ENCODE measurements around the gene JARID2.

The JARID2 gene

GRCh38 chr6:15441215-15441868 is 195.5 kb downstream of the JARID2 start:
- H2BK15ac ChIP-seq (ENCODE audit: low read length): no peak overlapping the region
- H3K4me3 ChIP-seq (ENCODE audit: low read length in 2 of 2): no peak overlapping the region
- no peak overlapping the region for H4K8ac ChIP-seq (ENCODE audit: low read depth, low read length)
- no peak overlapping the region for H2BK12ac ChIP-seq (ENCODE audit: low read length)
- peaks cover 0 to 6% of the 10 kb centered on the region in 2 donors for H3K36me3 ChIP-seq (replicated peaks in 1 of 2; ENCODE audit: control insufficient read depth in 2 of 2, insufficient read depth in 2 of 2, low read length in 2 of 2)
- peaks cover 7% of the 10 kb centered on the region for H3K79me1 ChIP-seq (ENCODE audit: low read depth, low read length)
- H3K27me3 ChIP-seq (ENCODE audit: control insufficient read depth in 3 of 3, insufficient read depth in 3 of 3, low read depth in 1 of 3, low read length in 3 of 3): no peaks in the 10 kb centered on the region
- H3K14ac ChIP-seq (ENCODE audit: low read length): no peak overlapping the region
- H2BK120ac ChIP-seq (ENCODE audit: low read depth, low read length): no peak overlapping the region
- H4K91ac ChIP-seq (ENCODE audit: low read depth, low read length, poor library complexity): no peak overlapping the region
- no peak overlapping the region for H3K4me2 ChIP-seq (ENCODE audit: insufficient read depth, low read length, poor library complexity, severe bottlenecking)
- no peak overlapping the region for H2AK5ac ChIP-seq (ENCODE audit: low read depth, low read length)
- H3K18ac ChIP-seq (ENCODE audit: low read length): no peak overlapping the region
- no peak overlapping the region for H3K27ac ChIP-seq (replicated peaks; ENCODE audit: low read length)
- H3K4me1 ChIP-seq (ENCODE audit: control insufficient read depth in 2 of 2, insufficient read depth in 1 of 2, low read depth in 1 of 2, low read length in 2 of 2): peaks cover 27 to 33% of the 10 kb centered on the region in 2 donors
- no CpG with 5 or more reads among the region's 7 CpGs for WGBS, 2 donors (ENCODE audit: extremely low coverage in 2 of 2, insufficient read length in 2 of 2, insufficient replicate concordance in 1 of 2)
- H2AFZ ChIP-seq (ENCODE audit: low read length): no peak overlapping the region
- H3K9ac ChIP-seq (ENCODE audit: low read depth, low read length, poor library complexity): no peak overlapping the region
- peak; percentile 31 for DNase-seq (ENCODE audit: low spot score)
- no peak overlapping the region for H3K4ac ChIP-seq (ENCODE audit: low read length)
- H3K9me3 ChIP-seq (replicated peaks in 1 of 2; ENCODE audit: control insufficient read depth in 2 of 2, insufficient read depth in 1 of 2, low read depth in 1 of 2, low read length in 2 of 2): no peaks in the 10 kb centered on the region
- H3K23ac ChIP-seq (ENCODE audit: low read depth, low read length, poor library complexity): no peak overlapping the region
- H2BK5ac ChIP-seq (ENCODE audit: low read length): no peak overlapping the region

GRCh38 chr6:15441981-15442380 is 196.1 kb downstream of the JARID2 start:
- Histone ChIP-seq H2AK5ac (ENCODE audit: low read depth, low read length) (no peak overlapping the region), H3K4me1 (ENCODE audit: control insufficient read depth in 2 of 2, insufficient read depth in 1 of 2, low read depth in 1 of 2, low read length in 2 of 2) (peaks cover 21 to 30% of the 10 kb centered on the region in 2 donors), H3K9ac (ENCODE audit: low read depth, low read length, poor library complexity) (no peak overlapping the region), H3K27me3 (ENCODE audit: control insufficient read depth in 3 of 3, insufficient read depth in 3 of 3, low read depth in 1 of 3, low read length in 3 of 3) (no peaks in the 10 kb centered on the region), H3K4me2 (ENCODE audit: insufficient read depth, low read length, poor library complexity, severe bottlenecking) (no peak overlapping the region), H2AFZ (ENCODE audit: low read length) (no peak overlapping the region), H3K23ac (ENCODE audit: low read depth, low read length, poor library complexity) (no peak overlapping the region), H3K14ac (ENCODE audit: low read length) (no peak overlapping the region), H2BK120ac (ENCODE audit: low read depth, low read length) (no peak overlapping the region), H4K91ac (ENCODE audit: low read depth, low read length, poor library complexity) (no peak overlapping the region), H3K4me3 (ENCODE audit: low read length in 2 of 2) (no peak overlapping the region), H2BK5ac (ENCODE audit: low read length) (no peak overlapping the region), H2BK15ac (ENCODE audit: low read length) (no peak overlapping the region), H3K27ac (replicated peaks; ENCODE audit: low read length) (no peak overlapping the region), H3K9me3 (replicated peaks in 1 of 2; ENCODE audit: control insufficient read depth in 2 of 2, insufficient read depth in 1 of 2, low read depth in 1 of 2, low read length in 2 of 2) (no peaks in the 10 kb centered on the region), H4K8ac (ENCODE audit: low read depth, low read length) (no peak overlapping the region), H3K18ac (ENCODE audit: low read length) (no peak overlapping the region), H3K36me3 (replicated peaks in 1 of 2; ENCODE audit: control insufficient read depth in 2 of 2, insufficient read depth in 2 of 2, low read length in 2 of 2) (peaks cover 0 to 7% of the 10 kb centered on the region in 2 donors), H3K79me1 (ENCODE audit: low read depth, low read length) (peaks cover 7% of the 10 kb centered on the region), H2BK12ac (ENCODE audit: low read length) (no peak overlapping the region), H3K4ac (ENCODE audit: low read length) (no peak overlapping the region)
- DNase-seq (ENCODE audit: low spot score): no peak
- no CpG with 5 or more reads among the region's 4 CpGs for WGBS, 2 donors (ENCODE audit: extremely low coverage in 2 of 2, insufficient read length in 2 of 2, insufficient replicate concordance in 1 of 2)

- Histone ChIP-seq H2BK120ac (ENCODE audit: low read depth, low read length) (no peak overlapping the region), H3K4ac (ENCODE audit: low read length) (no peak overlapping the region), H3K23ac (ENCODE audit: low read depth, low read length, poor library complexity) (no peak overlapping the region), H2BK15ac (ENCODE audit: low read length) (no peak overlapping the region), H2BK12ac (ENCODE audit: low read length) (no peak overlapping the region), H3K14ac (ENCODE audit: low read length) (no peak overlapping the region), H4K91ac (ENCODE audit: low read depth, low read length, poor library complexity) (no peak overlapping the region), H3K9ac (ENCODE audit: low read depth, low read length, poor library complexity) (no peak overlapping the region), H2BK5ac (ENCODE audit: low read length) (no peak overlapping the region), H2AK5ac (ENCODE audit: low read depth, low read length) (no peak overlapping the region), H3K36me3 (replicated peaks in 1 of 2; ENCODE audit: control insufficient read depth in 2 of 2, insufficient read depth in 2 of 2, low read length in 2 of 2) (peaks cover 0 to 7% of the 10 kb centered on the region in 2 donors), H4K8ac (ENCODE audit: low read depth, low read length) (no peak overlapping the region), H3K4me1 (ENCODE audit: control insufficient read depth in 2 of 2, insufficient read depth in 1 of 2, low read depth in 1 of 2, low read length in 2 of 2) (peaks cover 21 to 27% of the 10 kb centered on the region in 2 donors), H2AFZ (ENCODE audit: low read length) (no peak overlapping the region), H3K4me2 (ENCODE audit: insufficient read depth, low read length, poor library complexity, severe bottlenecking) (no peak overlapping the region), H3K9me3 (replicated peaks in 1 of 2; ENCODE audit: control insufficient read depth in 2 of 2, insufficient read depth in 1 of 2, low read depth in 1 of 2, low read length in 2 of 2) (no peaks in the 10 kb centered on the region), H3K18ac (ENCODE audit: low read length) (no peak overlapping the region), H3K4me3 (ENCODE audit: low read length in 2 of 2) (no peak overlapping the region), H3K27ac (replicated peaks; ENCODE audit: low read length) (no peak overlapping the region), H3K79me1 (ENCODE audit: low read depth, low read length) (peaks cover 7% of the 10 kb centered on the region), H3K27me3 (ENCODE audit: control insufficient read depth in 3 of 3, insufficient read depth in 3 of 3, low read depth in 1 of 3, low read length in 3 of 3) (no peaks in the 10 kb centered on the region)
- DNase-seq (ENCODE audit: low spot score): no peak
- no CpG with 5 or more reads among the region's 6 CpGs for WGBS, 2 donors (ENCODE audit: extremely low coverage in 2 of 2, insufficient read length in 2 of 2, insufficient replicate concordance in 1 of 2)
Measured at GRCh38 chr6:15442467-15442866, 196.6 kb downstream of the JARID2 start.

- no peak overlapping the region for H3K23ac ChIP-seq (ENCODE audit: low read depth, low read length, poor library complexity)
- H3K27ac ChIP-seq (replicated peaks; ENCODE audit: low read length): no peak overlapping the region
- no peak overlapping the region for H2AK5ac ChIP-seq (ENCODE audit: low read depth, low read length)
- no peak overlapping the region for H2BK5ac ChIP-seq (ENCODE audit: low read length)
- no peak overlapping the region for H3K4ac ChIP-seq (ENCODE audit: low read length)
- H2BK120ac ChIP-seq (ENCODE audit: low read depth, low read length): no peak overlapping the region
- no peak overlapping the region for H3K14ac ChIP-seq (ENCODE audit: low read length)
- peaks cover 0 to 7% of the 10 kb centered on the region in 2 donors for H3K36me3 ChIP-seq (replicated peaks in 1 of 2; ENCODE audit: control insufficient read depth in 2 of 2, insufficient read depth in 2 of 2, low read length in 2 of 2)
- H3K9ac ChIP-seq (ENCODE audit: low read depth, low read length, poor library complexity): no peak overlapping the region
- H4K8ac ChIP-seq (ENCODE audit: low read depth, low read length): no peak overlapping the region
- H2BK12ac ChIP-seq (ENCODE audit: low read length): no peak overlapping the region
- H3K9me3 ChIP-seq (replicated peaks in 1 of 2; ENCODE audit: control insufficient read depth in 2 of 2, insufficient read depth in 1 of 2, low read depth in 1 of 2, low read length in 2 of 2): no peaks in the 10 kb centered on the region
- no CpG with 5 or more reads among the region's 5 CpGs for WGBS, 2 donors (ENCODE audit: extremely low coverage in 2 of 2, insufficient read length in 2 of 2, insufficient replicate concordance in 1 of 2)
- no peak overlapping the region for H3K4me3 ChIP-seq (ENCODE audit: low read length in 2 of 2)
- H3K4me2 ChIP-seq (ENCODE audit: insufficient read depth, low read length, poor library complexity, severe bottlenecking): no peak overlapping the region
- peaks cover 7% of the 10 kb centered on the region for H3K79me1 ChIP-seq (ENCODE audit: low read depth, low read length)
- no peaks in the 10 kb centered on the region for H3K27me3 ChIP-seq (ENCODE audit: control insufficient read depth in 3 of 3, insufficient read depth in 3 of 3, low read depth in 1 of 3, low read length in 3 of 3)
- no peak overlapping the region for H4K91ac ChIP-seq (ENCODE audit: low read depth, low read length, poor library complexity)
- H2AFZ ChIP-seq (ENCODE audit: low read length): no peak overlapping the region
- no peak overlapping the region for H2BK15ac ChIP-seq (ENCODE audit: low read length)
- H3K18ac ChIP-seq (ENCODE audit: low read length): no peak overlapping the region
- H3K4me1 ChIP-seq (ENCODE audit: control insufficient read depth in 2 of 2, insufficient read depth in 1 of 2, low read depth in 1 of 2, low read length in 2 of 2): peaks cover 17 to 27% of the 10 kb centered on the region in 2 donors
- DNase-seq (ENCODE audit: low spot score): no peak
Measured at GRCh38 chr6:15443119-15443830, 197.4 kb downstream of the JARID2 start.

Data from neuronal stem cell (in vitro differentiated cells).